Kidney epithelial cell (primary cell): ENCODE data around the gene FAF1. TPM values are rescaled to one million over a fixed set of nuclear protein-coding genes. Genes with fewer than 3 reads are reported as not detected.
"Not testable (repeated sequence)": the region's sequence is repeated elsewhere in the genome, so short reads cannot be mapped to it uniquely, and the experiment has no call there.

ENCODE experiments used
- DNase-seq: peaks from one replicate; pipeline ENCODE4 v3.0.0-alpha.2; 2010; ENCODE audit warnings: low read depth
- H3K27me3 ChIP-seq: 2 replicates; pipeline ENCODE4 v1.6.0; 2011; ENCODE audit warnings: low read length; ENCODE audit not compliant: control insufficient read depth, insufficient read depth
- H3K36me3 ChIP-seq: 2 replicates; pipeline ENCODE4 v1.5.1; 2011; ENCODE audit warnings: low read length; ENCODE audit not compliant: control insufficient read depth, insufficient read depth
- H3K4me3 ChIP-seq: 2 replicates; pipeline ENCODE4 v1.5.1; 2011; ENCODE audit warnings: low read depth, mild to moderate bottlenecking, control low read depth, low read length
- total RNA-seq: library from RNA; depleted of rRNA; stranded (reverse); fragments of >200 nt; gene quantifications from 2 replicates; pipeline ENCODE4 v1.2.3, GENCODE V29; 2015
- TF ChIP-seq, protein P1 (sequence below): IDR thresholded peaks from 2 replicates; pipeline ENCODE4 v1.5.1; 2011; ENCODE audit warnings: mild to moderate bottlenecking, moderate library complexity, low read length, control low read depth, inconsistent platforms; ENCODE audit not compliant: insufficient read depth, poor library complexity, severe bottlenecking

Gene FAF1
- total RNA-seq, 1 donor from 2014 or later = 57.8 TPM

DNA sequence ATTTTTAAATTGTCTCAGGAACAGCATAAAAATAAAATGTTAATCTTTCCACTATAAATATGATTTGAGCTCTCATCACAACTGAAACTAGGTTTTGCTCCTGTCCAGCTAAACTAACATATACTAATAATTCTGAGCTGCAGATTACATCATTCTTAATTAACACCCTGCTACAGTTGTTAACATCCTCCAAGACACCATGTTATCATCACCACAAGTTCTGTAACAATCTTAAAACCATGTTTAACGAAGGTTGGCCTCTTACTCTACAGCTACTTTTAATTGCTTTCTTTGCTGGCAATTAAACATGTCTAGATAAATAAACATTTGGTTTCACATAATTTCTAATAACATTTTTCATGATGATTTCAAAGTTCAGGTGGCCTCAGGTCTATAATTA, 240.9 kb downstream of the FAF1 start:
- H3K36me3 ChIP-seq = no peaks in the 10 kb centered on the region
- no peaks in the 10 kb centered on the region for H3K27me3 ChIP-seq
- DNase-seq = no peak
- TF ChIP-seq, protein P1, sequence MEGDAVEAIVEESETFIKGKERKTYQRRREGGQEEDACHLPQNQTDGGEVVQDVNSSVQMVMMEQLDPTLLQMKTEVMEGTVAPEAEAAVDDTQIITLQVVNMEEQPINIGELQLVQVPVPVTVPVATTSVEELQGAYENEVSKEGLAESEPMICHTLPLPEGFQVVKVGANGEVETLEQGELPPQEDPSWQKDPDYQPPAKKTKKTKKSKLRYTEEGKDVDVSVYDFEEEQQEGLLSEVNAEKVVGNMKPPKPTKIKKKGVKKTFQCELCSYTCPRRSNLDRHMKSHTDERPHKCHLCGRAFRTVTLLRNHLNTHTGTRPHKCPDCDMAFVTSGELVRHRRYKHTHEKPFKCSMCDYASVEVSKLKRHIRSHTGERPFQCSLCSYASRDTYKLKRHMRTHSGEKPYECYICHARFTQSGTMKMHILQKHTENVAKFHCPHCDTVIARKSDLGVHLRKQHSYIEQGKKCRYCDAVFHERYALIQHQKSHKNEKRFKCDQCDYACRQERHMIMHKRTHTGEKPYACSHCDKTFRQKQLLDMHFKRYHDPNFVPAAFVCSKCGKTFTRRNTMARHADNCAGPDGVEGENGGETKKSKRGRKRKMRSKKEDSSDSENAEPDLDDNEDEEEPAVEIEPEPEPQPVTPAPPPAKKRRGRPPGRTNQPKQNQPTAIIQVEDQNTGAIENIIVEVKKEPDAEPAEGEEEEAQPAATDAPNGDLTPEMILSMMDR = no peak
- H3K4me3 ChIP-seq = no peak overlapping the region

DNA sequence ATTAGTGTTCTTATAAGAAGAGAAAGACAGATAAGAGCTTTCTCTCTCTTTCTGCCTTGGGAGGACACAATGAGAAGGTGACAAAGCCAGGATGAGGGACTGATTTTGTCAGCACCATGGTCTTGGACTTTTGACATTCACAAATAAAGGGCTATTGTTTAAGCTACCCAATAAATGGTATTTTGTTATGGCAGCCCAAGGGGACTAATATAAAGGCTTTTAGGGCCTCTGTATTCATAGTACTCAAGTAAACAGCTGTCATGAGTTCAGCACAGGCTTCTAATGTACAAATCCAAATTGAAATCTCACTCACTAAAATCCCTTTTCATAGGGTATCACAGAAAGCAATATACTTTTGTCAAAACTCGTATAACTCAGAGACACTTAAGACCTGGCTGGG, 242.7 kb downstream of the FAF1 start:
- Histone ChIP-seq H3K36me3 (no peaks in the 10 kb centered on the region), H3K27me3 (no peaks in the 10 kb centered on the region), H3K4me3 (no peak overlapping the region)
- TF ChIP-seq, protein P1 = no peak
- no peak for DNase-seq

DNA sequence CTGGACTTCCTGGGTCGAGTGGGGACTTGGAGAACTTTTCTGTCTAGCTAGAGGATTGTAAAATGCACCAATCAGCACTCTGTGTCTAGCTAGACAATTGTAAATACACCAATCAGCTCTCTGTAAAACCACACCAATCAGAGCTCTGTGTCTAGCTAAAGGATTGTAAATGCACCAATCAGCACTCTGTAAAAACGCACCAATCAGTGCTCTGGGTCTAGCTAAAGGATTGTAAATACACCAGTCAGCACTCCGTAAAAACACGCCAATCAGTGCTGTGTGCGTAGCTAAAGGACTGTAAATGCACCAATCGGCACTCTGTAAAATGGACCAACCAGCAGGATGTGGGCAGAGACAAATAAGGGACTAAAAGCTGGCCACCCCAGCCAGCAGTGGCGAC, 243.6 kb downstream of the FAF1 start:
- H3K27me3 ChIP-seq, DNase-seq, H3K36me3 ChIP-seq, H3K4me3 ChIP-seq: not testable (repeated sequence)

DNA sequence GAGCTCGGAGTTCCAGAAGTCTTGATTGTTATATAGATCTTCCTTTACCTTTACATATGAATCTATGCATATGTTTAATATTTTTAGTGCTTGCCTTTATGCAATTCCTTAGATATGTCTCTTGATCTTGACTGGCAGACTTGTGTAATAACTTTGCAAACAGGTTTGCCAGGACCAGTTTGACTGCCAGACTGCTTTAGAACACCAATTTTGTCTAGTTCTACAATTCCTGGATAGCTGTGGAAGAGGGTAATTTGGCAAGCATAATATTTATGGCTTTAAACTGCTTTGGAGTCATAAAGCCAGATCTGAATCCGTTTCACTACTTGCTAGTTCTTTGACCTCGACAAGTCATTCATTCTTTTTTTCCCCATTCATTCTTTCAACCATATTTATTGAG, 250.0 kb downstream of the FAF1 start:
- Histone ChIP-seq H3K36me3 (no peaks in the 10 kb centered on the region), H3K4me3 (no peak overlapping the region), H3K27me3 (no peaks in the 10 kb centered on the region)
- no peak for DNase-seq
- TF ChIP-seq, protein P1 = no peak

DNA sequence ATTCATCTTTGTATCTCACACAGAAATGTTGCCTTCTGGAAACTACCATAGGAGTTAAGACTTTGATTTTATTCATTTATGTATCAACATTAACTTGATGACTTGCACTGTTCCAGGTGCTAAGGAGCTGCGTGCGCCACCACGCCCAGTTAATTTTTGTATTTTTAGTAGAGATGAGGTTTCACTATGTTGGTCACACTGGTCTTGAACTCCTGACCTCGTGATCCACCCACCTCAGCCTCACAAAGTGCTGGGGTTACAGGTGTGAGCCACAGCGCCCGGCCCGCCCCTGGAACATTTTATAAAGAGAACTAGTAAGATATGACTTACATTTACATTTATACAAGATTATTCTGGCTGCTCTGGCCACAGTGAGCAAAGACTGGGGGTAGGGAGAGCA, 252.2 kb downstream of the FAF1 start:
- Histone ChIP-seq H3K27me3 (no peaks in the 10 kb centered on the region), H3K4me3 (no peak overlapping the region), H3K36me3 (no peaks in the 10 kb centered on the region)
- no peak for DNase-seq
- TF ChIP-seq, protein P1 = no peak

DNA sequence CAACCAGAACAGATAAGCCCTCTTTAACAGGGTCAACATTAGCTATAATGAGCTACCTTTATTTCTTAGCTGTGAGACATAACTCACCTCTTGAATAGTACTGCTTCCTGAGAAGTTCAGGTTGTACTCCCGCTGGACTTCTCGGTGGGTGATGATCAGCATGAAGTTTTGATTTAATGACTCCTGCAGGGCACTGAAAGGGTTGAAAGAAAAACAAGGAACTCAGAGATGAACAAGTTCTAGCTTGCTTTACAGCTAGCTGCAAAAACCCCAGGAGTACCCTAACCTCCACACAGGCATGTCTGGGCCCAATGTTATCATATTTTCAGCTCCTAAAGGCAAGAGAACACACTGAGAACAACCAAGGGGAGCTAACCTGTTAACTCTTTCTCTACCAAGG, 254.4 kb downstream of the FAF1 start:
- no peak overlapping the region for H3K4me3 ChIP-seq
- TF ChIP-seq, protein P1 = no peak
- no peaks in the 10 kb centered on the region for H3K27me3 ChIP-seq
- no peaks in the 10 kb centered on the region for H3K36me3 ChIP-seq
- DNase-seq = no peak

DNA sequence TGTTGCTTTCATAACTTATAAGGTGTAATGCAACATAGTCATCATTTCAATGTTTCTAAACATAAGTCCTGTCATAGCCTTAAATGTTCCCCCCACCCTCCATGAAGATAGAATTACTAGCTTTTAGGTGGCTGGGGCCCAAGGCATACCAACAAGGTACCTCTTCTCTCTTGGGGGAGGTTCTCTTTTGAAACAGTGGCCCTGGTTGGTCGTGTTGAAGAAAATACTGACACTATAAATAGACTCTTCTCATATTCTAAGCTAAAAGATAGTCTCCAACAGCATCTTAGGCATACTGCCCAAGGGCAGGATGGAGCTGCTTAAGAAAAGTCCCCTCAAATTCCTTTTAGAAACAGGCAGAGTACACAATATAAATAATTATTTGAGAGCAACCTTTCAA, 255.0 kb downstream of the FAF1 start:
- Histone ChIP-seq H3K4me3 (no peak overlapping the region), H3K36me3 (no peaks in the 10 kb centered on the region), H3K27me3 (no peaks in the 10 kb centered on the region)
- no peak for DNase-seq
- TF ChIP-seq, protein P1 = no peak
